Activated T-cell treated with anti-CD3 and anti-CD28 coated beads for 1 hour (primary cell): ENCODE measurements around the gene LEO1.
A peak's percentile ranks its signal among the peaks of the same experiment; 100 is the strongest.

Experiments
- DNase-seq: peaks from one replicate; pipeline ENCODE4 v3.0.0-alpha.2; 2020; ENCODE audit warnings: low read depth

Gene LEO1

GRCh38 chr15:51971375-51972133 is at the start of gene LEO1:
LEO1 (minus strand) TSS chr15:51971778; CDS start chr15:51971745, 33 bp downstream.
- peak; percentile 72 for DNase-seq

- DNase-seq, result peak; percentile 33
These were observed 49.6 kb upstream of the LEO1 start for GRCh38 chr15:52021128-52021671.

- no peak for DNase-seq
These were observed 48.9 kb upstream of the LEO1 start for GRCh38 chr15:52020221-52021085.

DNA sequence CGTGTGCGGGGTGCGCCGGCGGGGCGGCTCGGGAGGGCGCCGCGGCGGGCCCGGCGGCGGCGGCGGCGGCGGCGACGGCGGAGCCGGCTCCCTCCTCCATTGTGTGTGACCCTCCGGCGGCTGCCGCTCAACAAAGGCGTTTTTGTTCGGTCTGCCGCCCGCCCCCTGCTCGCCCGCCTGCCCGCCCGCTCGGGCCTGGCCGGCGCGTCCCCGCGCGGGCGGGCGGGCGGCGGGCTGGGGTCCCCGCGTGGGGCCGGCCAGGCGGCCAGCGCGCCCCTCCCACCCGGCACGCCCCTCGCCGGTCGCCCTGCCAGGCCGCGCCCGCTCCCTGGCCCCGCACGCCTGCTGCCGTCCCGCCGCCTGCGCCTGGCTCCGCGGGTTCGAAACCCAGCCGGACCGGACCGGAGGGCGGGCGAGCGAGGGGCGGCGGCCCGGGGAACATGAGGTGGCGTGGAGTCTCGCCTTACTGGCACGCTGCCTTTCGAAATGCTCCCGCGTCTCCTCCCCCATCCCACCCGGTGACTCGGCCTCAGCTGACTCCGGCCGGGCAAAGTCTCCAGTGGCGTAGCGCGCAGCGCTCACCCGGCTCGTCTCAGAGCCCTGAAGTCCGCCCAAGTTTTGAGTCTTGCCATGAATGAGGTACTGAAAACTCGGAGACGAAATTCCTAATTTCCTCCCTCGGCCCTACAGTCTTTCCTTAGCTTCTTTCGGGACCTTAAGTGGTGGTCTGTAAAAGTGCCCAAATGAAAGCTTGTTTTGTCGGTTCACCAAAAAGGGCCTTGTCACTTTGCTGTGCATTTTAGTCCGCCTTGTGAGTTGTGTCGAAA is 48.0 kb upstream of the LEO1 start:
- peak; percentile 42 for DNase-seq

DNA sequence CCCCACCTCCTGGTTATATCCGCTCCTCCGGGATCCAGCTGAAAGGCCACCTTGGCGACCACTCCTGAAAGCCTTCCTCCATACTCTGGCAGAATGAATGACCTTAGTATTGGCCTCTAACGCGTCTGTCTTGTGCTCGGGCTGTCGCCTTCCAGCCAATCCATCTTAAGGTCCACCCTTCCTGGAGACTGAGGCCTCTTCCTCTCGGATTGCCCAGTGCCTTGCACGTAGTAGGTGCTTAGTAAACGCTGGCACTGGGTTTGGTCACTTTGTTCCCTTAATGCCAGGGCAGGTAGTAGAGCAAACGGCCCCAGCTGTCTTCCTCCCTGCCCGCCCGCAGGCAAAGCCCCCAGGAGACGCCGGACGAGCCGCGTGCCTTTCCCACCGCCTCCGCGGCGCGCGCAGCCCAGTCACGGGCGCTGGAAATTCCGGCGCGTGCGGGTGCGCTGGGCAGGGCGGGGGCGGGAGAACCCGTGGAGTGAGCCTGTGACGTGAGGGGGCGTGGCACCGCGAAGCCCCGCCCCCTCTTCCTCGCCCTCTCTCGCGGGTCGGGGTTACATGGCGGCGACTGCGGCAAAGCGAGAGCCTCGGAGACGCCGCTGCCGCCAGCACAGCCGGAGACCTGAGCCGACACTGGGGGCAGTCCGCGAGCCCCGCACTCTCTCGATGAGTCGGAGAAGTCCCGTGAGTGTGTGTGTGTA is 47.3 kb upstream of the LEO1 start, which contains the start of gene MAPK6:
TSS of gene MAPK6 (plus strand) at position 527 of the 701 bp plus-strand sequence. CDS start 27,242 bp downstream, outside the sequence.
- DNase-seq, result peak; percentile 93

- no peak for DNase-seq
These were observed 46.7 kb upstream of the LEO1 start for GRCh38 chr15:52018244-52018643.

DNA sequence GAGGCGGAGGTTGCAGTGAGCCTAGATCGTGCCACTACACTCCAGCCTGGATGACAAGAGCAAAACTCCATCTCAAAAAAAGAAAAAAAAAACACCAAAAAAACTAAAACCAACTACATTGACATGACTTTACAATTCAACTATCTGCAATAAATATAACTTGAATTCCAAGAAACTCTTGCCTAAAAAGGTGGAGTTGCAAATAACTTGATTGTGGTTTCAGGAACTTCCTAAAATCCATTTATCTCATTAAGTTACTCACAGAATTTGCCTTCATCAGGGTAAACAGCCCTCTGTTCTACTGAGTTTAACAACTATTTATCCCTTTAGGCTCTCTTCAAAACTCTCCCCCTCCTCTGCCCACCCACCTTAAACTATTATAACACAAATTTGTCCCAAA is 44.7 kb upstream of the LEO1 start:
- DNase-seq, result no peak

GRCh38 chr15:52014616-52015015 is 43.0 kb upstream of the LEO1 start:
- no peak for DNase-seq

- DNase-seq, result no peak
These were observed 41.7 kb upstream of the LEO1 start for GRCh38 chr15:52013151-52013791.

GRCh38 chr15:52012210-52012609 is 40.6 kb upstream of the LEO1 start:
- no peak for DNase-seq

DNA sequence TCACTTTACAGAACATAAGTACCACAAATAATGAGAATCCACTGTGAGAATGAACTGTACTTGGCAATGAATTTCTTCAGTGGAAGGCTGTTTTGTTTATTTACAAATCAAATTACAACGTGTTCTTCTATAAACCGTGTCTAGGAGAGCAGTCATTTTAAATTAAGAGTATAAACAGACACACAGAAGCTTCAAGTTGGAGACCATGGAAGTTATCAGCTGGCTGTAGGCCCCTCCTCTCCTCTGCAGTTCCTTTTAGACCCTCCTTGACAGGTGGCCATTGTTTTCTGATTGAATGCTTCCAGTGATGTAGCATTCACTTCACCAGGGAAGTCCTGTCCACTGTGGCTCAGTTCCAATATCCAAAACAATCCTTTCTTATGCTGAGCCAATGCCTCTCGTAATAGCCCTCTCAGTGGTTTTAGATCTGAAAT is 40.1 kb upstream of the LEO1 start:
- no peak for DNase-seq

DNA sequence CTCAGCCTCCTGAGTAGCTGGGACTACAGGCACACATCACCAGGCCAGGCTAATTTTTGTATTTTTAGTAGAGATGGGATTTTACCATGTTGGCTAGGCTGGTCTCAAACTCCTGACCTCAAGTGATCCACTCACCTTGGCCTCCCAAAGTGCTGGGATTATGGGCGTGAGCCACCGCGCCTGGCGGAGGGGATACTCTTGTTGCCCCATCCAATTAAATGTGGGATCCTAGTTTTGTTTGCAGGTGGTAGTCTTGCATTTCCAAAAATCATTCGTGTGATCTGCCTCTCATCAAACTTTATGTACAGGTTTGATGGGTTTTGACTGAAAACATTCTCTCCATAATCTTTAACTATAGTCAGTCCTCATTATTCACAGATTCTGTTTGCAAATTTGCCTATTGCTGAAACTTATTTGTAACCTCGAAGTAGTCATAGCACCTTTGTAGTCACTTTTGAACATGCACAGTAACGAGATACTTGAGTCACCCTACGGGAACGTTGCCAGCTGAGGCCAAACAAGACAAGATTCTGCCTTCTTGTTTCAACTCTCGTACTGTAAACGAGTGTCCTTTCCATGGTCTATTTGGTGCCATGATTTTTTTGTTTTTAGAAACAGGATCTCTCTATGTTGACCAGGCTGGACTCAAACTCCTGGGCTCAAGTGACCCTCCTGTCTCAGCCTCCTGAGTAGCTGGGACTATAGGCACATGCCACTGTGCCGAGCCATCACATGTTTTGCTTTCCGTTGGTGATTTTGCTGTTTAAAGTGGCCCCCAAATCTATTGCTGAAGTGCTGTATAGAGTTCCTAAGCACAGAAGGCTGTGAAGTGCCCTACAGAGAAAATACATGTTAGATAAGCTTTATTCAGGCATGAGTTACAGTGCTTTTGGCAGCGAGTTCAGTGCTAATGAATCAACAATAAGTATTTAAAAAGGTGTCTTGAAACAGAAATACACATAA is 39.3 kb upstream of the LEO1 start:
- DNase-seq, result no peak

GRCh38 chr15:52008698-52009434 is 37.3 kb upstream of the LEO1 start:
- DNase-seq, result no peak

GRCh38 chr15:52008359-52008697 is 36.8 kb upstream of the LEO1 start:
- no peak for DNase-seq

- DNase-seq, result no peak
These were observed 35.2 kb upstream of the LEO1 start for GRCh38 chr15:52006702-52007340.

- no peak for DNase-seq
These were observed 34.4 kb upstream of the LEO1 start for GRCh38 chr15:52005748-52006701.

GRCh38 chr15:52004806-52005205 is 33.2 kb upstream of the LEO1 start:
- DNase-seq, result no peak
